Activated CD4-positive, alpha-beta memory T cell treated with anti-CD3 and anti-CD28 coated beads for 36 hours (primary cell): ENCODE data around the gene C12orf56. TPM values are rescaled to one million over a fixed set of nuclear protein-coding genes. Genes with fewer than 3 reads are reported as not detected.

Experiments used
- CTCF ChIA-PET: fragments of 350-600 bp; sonication (Branson Sonifier 250); formaldehyde crosslinking; loops from one replicate; lab custom pipeline; 2021; ENCODE audit warnings: antibody characterized with exemption, inconsistent platforms; lab: Charles Lee
- POLR2A ChIA-PET: fragments of 350-600 bp; sonication (Branson Sonifier 250); formaldehyde crosslinking; loops from one replicate; lab custom pipeline; 2021; ENCODE audit warnings: antibody characterized with exemption; lab: Charles Lee
- DNase-seq: peaks from one replicate; pipeline ENCODE4 v3.0.0-alpha.2; 2020
- H3K27ac Mint-ChIP-seq: one replicate; pipeline ENCODE4 v1.8.0; 2021; ENCODE audit warnings: mixed read lengths
- H3K27me3 Mint-ChIP-seq: one replicate; pipeline ENCODE4 v1.8.0; 2021; ENCODE audit warnings: mixed read lengths
- H3K36me3 Mint-ChIP-seq: one replicate; pipeline ENCODE4 v1.8.0; 2021; ENCODE audit warnings: mixed read lengths
- H3K4me1 Mint-ChIP-seq: one replicate; pipeline ENCODE4 v1.8.0; 2021; ENCODE audit warnings: low read depth, mixed read lengths
- H3K4me3 Mint-ChIP-seq: one replicate; pipeline ENCODE4 v1.8.0; 2021; ENCODE audit warnings: mild to moderate bottlenecking, mixed read lengths
- H3K9me3 Mint-ChIP-seq: one replicate; pipeline ENCODE4 v1.8.0; 2021; ENCODE audit warnings: mixed read lengths
- intact Hi-C: fragments of 100-400 bp; cut with micrococcal nuclease; formaldehyde crosslinking; loops from one replicate; pipeline ENCODE4 v1.15.1; 2023
- total RNA-seq, 2 experiments: library from RNA; stranded (reverse); gene quantifications; one replicate each; pipeline ENCODE4 v1.2.3, GENCODE V29; 2021

Gene C12orf56
- total RNA-seq, 2 experiments from 2014 or later: not detected

DNA sequence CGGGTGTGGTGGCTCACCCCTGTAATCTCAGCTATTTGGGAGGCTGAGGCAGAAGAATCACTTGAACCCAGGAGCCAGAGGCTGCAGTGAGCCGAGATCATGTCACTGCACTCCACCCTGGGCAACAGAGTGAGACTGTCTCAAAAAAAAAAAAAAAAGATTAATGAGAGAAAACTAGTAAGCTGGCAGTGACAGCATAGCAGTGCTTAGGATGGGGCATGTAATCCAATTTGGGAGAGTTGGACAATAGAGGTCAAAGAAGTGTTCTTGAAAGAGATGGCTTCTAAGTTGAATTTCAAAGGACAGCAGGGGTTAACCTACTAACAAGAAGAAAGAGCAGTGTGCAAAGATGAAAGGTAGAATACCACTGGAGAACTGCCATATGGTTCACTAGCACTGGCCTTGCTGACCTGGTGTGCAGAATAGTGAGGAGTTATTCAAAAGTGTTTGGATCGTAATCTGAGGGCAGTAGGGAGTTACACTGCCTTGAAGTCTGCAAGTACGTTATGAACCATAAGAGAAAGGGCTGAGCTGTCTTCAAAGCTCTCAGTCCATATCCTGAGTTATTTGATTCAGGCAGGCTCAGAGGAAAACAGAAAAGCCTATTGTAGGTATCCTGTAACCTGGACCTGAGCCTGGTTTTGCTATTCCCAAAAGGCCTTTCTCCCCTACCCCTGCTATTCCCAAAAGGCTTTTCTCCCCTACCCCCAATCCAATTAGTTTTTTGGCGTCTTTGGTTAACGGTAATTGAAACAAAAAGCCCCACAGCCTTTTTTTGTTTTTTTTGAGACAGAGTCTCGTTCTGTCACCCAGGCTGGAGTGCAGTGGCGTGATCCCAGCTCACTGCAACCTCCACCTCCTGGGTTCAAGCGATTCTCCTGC lies 17.0 kb upstream of the C12orf56 start:
- Mint-ChIP-seq H3K4me1 (peaks cover 27% of the 10 kb centered on the region), H3K9me3 (no peaks in the 10 kb centered on the region), H3K36me3 (peaks cover 29% of the 10 kb centered on the region), H3K4me3 (no peak overlapping the region), H3K27ac (no peak overlapping the region), H3K27me3 (no peaks in the 10 kb centered on the region)
- ChIA-PET CTCF (no interaction called here), POLR2A (interaction anchor here (0.6 kb wide), 1 partner anchor 43 kb away, joined by 4 read pairs; no protein-coding TSS in a partner anchor)
- intact Hi-C loops: loop anchor here (10.0 kb wide), 2 partner anchors 1727 to 1803 kb away; partner anchors contain the start of gene LLPH
- DNase-seq: no peak

- ChIA-PET POLR2A (interaction anchor here (1.1 to 1.5 kb wide), 5 partner anchors 20 to 355 kb away, joined by 3 to 5 read pairs (median 4); partner anchors contain the start of gene KICS2), CTCF (interaction anchor here (0.6 to 1.4 kb wide), 2 partner anchors 20 to 144 kb away, joined by 4 read pairs; no protein-coding TSS in a partner anchor)
- intact Hi-C loops: loop anchor here (1.0 to 10.0 kb wide), 12 partner anchors 14 to 1937 kb away; partner anchors contain the start of genes C12orf56, GNS, KICS2 and LLPH
- peak overlapping the region; percentile 97 for H3K4me3 Mint-ChIP-seq
- DNase-seq: peak; percentile 82
- H3K4me1 Mint-ChIP-seq: peaks cover 36% of the 10 kb centered on the region
- H3K36me3 Mint-ChIP-seq: peaks cover 13% of the 10 kb centered on the region
- H3K9me3 Mint-ChIP-seq: no peaks in the 10 kb centered on the region
- H3K27me3 Mint-ChIP-seq: no peaks in the 10 kb centered on the region
- H3K27ac Mint-ChIP-seq: peak overlapping the region; percentile 98
These were observed 14.1 kb upstream of the C12orf56 start for GRCh38 chr12:64404470-64405256.

- Mint-ChIP-seq H3K27me3 (no peaks in the 10 kb centered on the region), H3K9me3 (no peaks in the 10 kb centered on the region), H3K4me3 (peak within 1 kb of the TSS; percentile 97), H3K36me3 (peaks cover 13% of the 10 kb centered on the region), H3K4me1 (peaks cover 38% of the 10 kb centered on the region), H3K27ac (peak within 1 kb of the TSS; percentile 98)
- POLR2A ChIA-PET: interaction anchor here (0.5 to 1.5 kb wide), 6 partner anchors 19 to 356 kb away, joined by 3 to 5 read pairs (median 4); partner anchors contain the start of gene KICS2
- intact Hi-C loops: loop anchor here (1.0 to 10.0 kb wide), 12 partner anchors 14 to 1937 kb away; partner anchors contain the start of genes C12orf56, GNS, KICS2 and LLPH
- CTCF ChIA-PET: interaction anchor here (0.6 to 1.4 kb wide), 4 partner anchors 13 to 145 kb away, joined by 4 to 7 read pairs (median 4); no protein-coding TSS in a partner anchor
- DNase-seq: peak; percentile 96
These were observed 13.3 kb upstream of the C12orf56 start, which contains the start of gene XPOT for GRCh38 chr12:64403707-64404469. TSS of gene XPOT (plus strand) at chr12:64404392. CDS start at chr12:64410036, 5,644 bp downstream.

GRCh38 chr12:64402181-64402580 lies 11.6 kb upstream of the C12orf56 start:
- Mint-ChIP-seq H3K36me3 (peaks cover 11% of the 10 kb centered on the region), H3K27ac (no peak overlapping the region), H3K27me3 (no peaks in the 10 kb centered on the region), H3K4me1 (peaks cover 32% of the 10 kb centered on the region), H3K4me3 (no peak overlapping the region), H3K9me3 (no peaks in the 10 kb centered on the region)
- DNase-seq: no peak
- POLR2A ChIA-PET: no interaction called here
- intact Hi-C loops: loop anchor here (5.0 to 10.0 kb wide), 4 partner anchors 270 to 1935 kb away; partner anchors contain the start of genes LLPH and MON2
- CTCF ChIA-PET: interaction anchor here (0.9 kb wide), 1 partner anchor 11 kb away, joined by 3 read pairs; no protein-coding TSS in a partner anchor

GRCh38 chr12:64400041-64400440 lies 9.5 kb upstream of the C12orf56 start:
- ChIA-PET POLR2A (no interaction called here), CTCF (no interaction called here)
- Mint-ChIP-seq H3K4me3 (peak overlapping the region; percentile 23), H3K4me1 (peaks cover 17% of the 10 kb centered on the region), H3K27me3 (no peaks in the 10 kb centered on the region), H3K36me3 (peaks cover 2% of the 10 kb centered on the region), H3K27ac (peak overlapping the region; percentile 19), H3K9me3 (no peaks in the 10 kb centered on the region)
- intact Hi-C loops: loop anchor here (5.0 to 10.0 kb wide), 4 partner anchors 272 to 1933 kb away; partner anchors contain the start of genes LLPH and MON2
- peak; percentile 67 for DNase-seq

- no peak for DNase-seq
- POLR2A ChIA-PET: no interaction called here
- intact Hi-C loops: no loop called here
- peaks cover 14% of the 10 kb centered on the region for H3K4me1 Mint-ChIP-seq
- H3K27ac Mint-ChIP-seq: no peak overlapping the region
- no peaks in the 10 kb centered on the region for H3K27me3 Mint-ChIP-seq
- CTCF ChIA-PET: no interaction called here
- no peaks in the 10 kb centered on the region for H3K36me3 Mint-ChIP-seq
- no peaks in the 10 kb centered on the region for H3K9me3 Mint-ChIP-seq
- H3K4me3 Mint-ChIP-seq: no peak overlapping the region
These were observed 5.2 kb upstream of the C12orf56 start for GRCh38 chr12:64395739-64396138.

DNA sequence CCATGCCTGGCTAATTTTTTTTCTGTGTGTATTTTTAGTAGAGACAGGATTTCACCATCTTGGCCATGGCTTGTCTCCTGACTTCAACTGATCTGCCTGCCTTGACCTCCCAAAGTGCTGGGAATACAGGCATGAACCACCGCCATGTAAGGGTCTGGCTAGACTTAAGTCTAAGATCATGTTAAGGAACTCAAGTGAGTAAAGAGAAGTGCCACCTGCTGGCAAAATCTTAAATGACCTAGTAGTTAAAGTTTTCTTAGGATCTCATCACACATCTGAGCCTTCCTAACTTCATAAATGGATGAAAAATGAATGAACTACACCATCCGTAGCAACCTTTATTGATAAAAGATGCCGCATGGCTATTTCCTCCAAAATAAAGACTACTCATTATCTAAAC lies 1.7 kb upstream of the C12orf56 start:
- Mint-ChIP-seq H3K9me3 (no peaks in the 10 kb centered on the region), H3K4me3 (no peak overlapping the region), H3K36me3 (no peaks in the 10 kb centered on the region), H3K4me1 (peaks cover 7% of the 10 kb centered on the region), H3K27ac (no peak overlapping the region), H3K27me3 (no peaks in the 10 kb centered on the region)
- DNase-seq: no peak
- CTCF ChIA-PET: interaction anchor here (0.7 to 1.5 kb wide), 2 partner anchors 12 to 40 kb away, joined by 4 read pairs; no protein-coding TSS in a partner anchor
- intact Hi-C loops: loop anchor here (5.0 kb wide), 2 partner anchors 550 to 565 kb away; partner anchors contain the start of gene SRGAP1
- POLR2A ChIA-PET: no interaction called here

GRCh38 chr12:64389154-64389553 lies 1.4 kb downstream of the C12orf56 start:
- ChIA-PET POLR2A (no interaction called here), CTCF (no interaction called here)
- H3K36me3 Mint-ChIP-seq: no peaks in the 10 kb centered on the region
- intact Hi-C loops: loop anchor here (5.0 kb wide), 2 partner anchors 97 to 612 kb away; partner anchors contain the start of gene RXYLT1
- peaks cover 29% of the 10 kb centered on the region for H3K4me1 Mint-ChIP-seq
- no peak for DNase-seq
- H3K9me3 Mint-ChIP-seq: no peaks in the 10 kb centered on the region
- no peak overlapping the region for H3K27ac Mint-ChIP-seq
- H3K4me3 Mint-ChIP-seq: no peak overlapping the region
- no peaks in the 10 kb centered on the region for H3K27me3 Mint-ChIP-seq

DNA sequence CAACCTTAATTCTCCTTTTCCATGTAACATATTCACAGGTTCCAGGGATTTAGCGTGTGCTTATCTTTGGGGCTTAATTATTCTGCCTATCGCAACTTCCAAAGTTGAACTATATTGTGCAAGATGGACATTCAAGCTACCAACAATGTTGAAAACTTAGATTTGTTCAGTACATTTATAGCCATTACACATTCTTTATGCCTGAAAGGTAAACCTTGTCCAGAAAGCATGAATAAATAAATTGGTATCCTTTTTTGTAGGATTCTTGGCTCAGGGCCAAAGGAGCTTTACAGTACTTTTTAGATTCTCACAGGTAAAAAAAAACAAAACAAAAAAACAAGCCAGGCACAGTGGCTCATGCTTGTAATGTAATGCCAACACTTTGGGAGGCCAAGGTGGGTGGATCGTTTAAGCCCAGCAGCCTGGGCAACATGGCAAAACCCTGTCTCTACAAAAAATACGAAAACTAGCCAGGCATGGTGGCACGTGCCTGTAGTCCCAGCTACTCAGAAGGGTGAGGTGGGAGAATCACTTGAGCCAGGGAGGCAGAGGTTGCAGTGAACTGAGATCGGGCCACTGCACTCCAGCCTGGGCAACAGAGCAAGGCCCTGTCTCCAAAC lies 3.3 kb downstream of the C12orf56 start:
- intact Hi-C loops: loop anchor here (5.0 kb wide), 2 partner anchors 95 to 610 kb away; partner anchors contain the start of gene RXYLT1
- H3K4me1 Mint-ChIP-seq: peaks cover 35% of the 10 kb centered on the region

GRCh38 chr12:64385468-64385867 lies 5.1 kb downstream of the C12orf56 start:
- H3K4me1 Mint-ChIP-seq: peaks cover 31% of the 10 kb centered on the region
- intact Hi-C loops: loop anchor here (1.0 to 5.0 kb wide), 3 partner anchors 19 to 608 kb away; partner anchors contain the start of genes RXYLT1 and XPOT
- ChIA-PET POLR2A (interaction anchor here (1.0 kb wide), 1 partner anchor 18 kb away, joined by 3 read pairs; the partner anchor contains the start of gene XPOT), CTCF (interaction anchor here (0.9 to 1.0 kb wide), 2 partner anchors 18 to 416 kb away, joined by 3 to 4 read pairs; partner anchors contain the start of gene XPOT)
- H3K36me3 Mint-ChIP-seq: no peaks in the 10 kb centered on the region
- no peaks in the 10 kb centered on the region for H3K27me3 Mint-ChIP-seq
- H3K27ac Mint-ChIP-seq: peak overlapping the region; percentile 52
- peaks cover 8% of the 10 kb centered on the region for H3K9me3 Mint-ChIP-seq
- no peak overlapping the region for H3K4me3 Mint-ChIP-seq
- DNase-seq: peak; percentile 65

More for the DNA sequence above, 3.3 kb downstream of the C12orf56 start:
- no peaks in the 10 kb centered on the region for H3K36me3 Mint-ChIP-seq
- no peak overlapping the region for H3K4me3 Mint-ChIP-seq
- H3K27me3 Mint-ChIP-seq: no peaks in the 10 kb centered on the region
- H3K27ac Mint-ChIP-seq: peak overlapping the region; percentile 28
- POLR2A ChIA-PET: no interaction called here
- H3K9me3 Mint-ChIP-seq: no peaks in the 10 kb centered on the region
- no peak for DNase-seq
- CTCF ChIA-PET: interaction anchor here (0.6 kb wide), 1 partner anchor 74 kb away, joined by 4 read pairs; no protein-coding TSS in a partner anchor
